HepG2 (cell line): ENCODE data around the gene WNT5A. TPM values are rescaled to one million over a fixed set of nuclear protein-coding genes. Genes with fewer than 3 reads are reported as not detected.

ENCODE experiments used
- ATAC-seq: fragments of 200-7000 bp; cut with Tn5 transposase; 3 replicates; pipeline ENCODE4 v1.9.1; 2020; ENCODE audit warnings: mild to moderate bottlenecking, moderate library complexity
- BruUV-seq: library from RNA; stranded (reverse); fragments of 400-500 nt; replicated peaks from 2 replicates; lab custom pipeline; 2021; lab: Mats Ljungman, UMichigan
- CTCF ChIA-PET: fragments of 300-600 bp; formaldehyde crosslinking; extraction: SDS; loops from one replicate; lab custom pipeline; 2021; ENCODE audit warnings: low total read pairs, inconsistent platforms, low intra/inter-chr PET ratio; lab: Yijun Ruan, JAX
- POLR2A ChIA-PET: fragments of 350-600 bp; sonication (Branson Sonifier 250); formaldehyde crosslinking; loops from one replicate; lab custom pipeline; 2020; ENCODE audit warnings: antibody characterized with exemption, inconsistent platforms; lab: Yijun Ruan, JAX
- DNase-seq: peaks from one replicate; pipeline ENCODE4 v3.0.0-alpha.2; 2015; ENCODE audit warnings: low spot score
- FAIRE-seq: peaks from 3 replicates; lab custom pipeline; 2011; peaks lifted over from hg19 to GRCh38; lab: Jason Lieb, UNC
- H2AFZ ChIP-seq: one replicate; pipeline ENCODE4 v1.6.1; 2011; ENCODE audit warnings: low read length, inconsistent platforms
- H3K27ac ChIP-seq: fragments of 300-600 bp; 3 replicates; pipeline ENCODE4 v1.8.0; 2011; ENCODE audit warnings: mixed run types, mild to moderate bottlenecking, mixed read lengths, low read length, inconsistent platforms; ENCODE audit not compliant: insufficient read depth; ENCODE audit errors: extremely low read length
- H3K27me3 ChIP-seq, 2 experiments: fragments of 200-600 bp in 1 of 2; 2 replicates in 1 of 2; 3 replicates in 1 of 2; pipeline versions ENCODE4 v1.6.0 to v1.8.0; 2011; ENCODE audit warnings: low read length in 2 of 2, mild to moderate bottlenecking in 2 of 2, moderate library complexity in 2 of 2, inconsistent platforms in 1 of 2; ENCODE audit not compliant: insufficient read depth in 2 of 2, control insufficient read depth in 1 of 2
- H3K36me3 ChIP-seq, 2 experiments: fragments of 200-600 bp in 1 of 2; replicated peaks in 1 of 2; 2 replicates in 1 of 2; 3 replicates in 1 of 2; pipeline versions ENCODE4 v1.5.1 to v1.8.0; 2011; ENCODE audit warnings: low read length in 2 of 2, inconsistent platforms in 1 of 2; ENCODE audit not compliant: insufficient read depth in 2 of 2, control insufficient read depth in 1 of 2
- H3K4me1 ChIP-seq: 2 replicates; pipeline ENCODE4 v1.5.1; 2012; ENCODE audit warnings: low read length, inconsistent platforms; ENCODE audit not compliant: insufficient read depth
- H3K4me2 ChIP-seq: 2 replicates; pipeline ENCODE4 v1.6.0; 2011; ENCODE audit warnings: low read depth, low read length, inconsistent platforms
- H3K4me3 ChIP-seq, 3 experiments: fragments of 200-600 bp in 1 of 3; sonication (generic), shearing (Covaris generic) in 1 of 3; replicated peaks in 1 of 3; 2 replicates each; pipeline ENCODE4 v1.5.1; 2011 to 2016; ENCODE audit warnings: low read length in 3 of 3, inconsistent platforms in 2 of 3, low read depth in 2 of 3, mild to moderate bottlenecking in 2 of 3, control low read depth in 1 of 3, mixed read lengths in 1 of 3; ENCODE audit not compliant: insufficient read depth in 1 of 3
- H3K79me2 ChIP-seq: one replicate; pipeline ENCODE4 v1.6.1; 2011; ENCODE audit warnings: low read length, inconsistent platforms; ENCODE audit not compliant: insufficient read depth
- H3K9ac ChIP-seq: 2 replicates; pipeline ENCODE4 v1.6.0; 2011; ENCODE audit warnings: mild to moderate bottlenecking, low read depth, low read length, inconsistent platforms; ENCODE audit not compliant: insufficient read depth
- H3K9me3 ChIP-seq: 2 replicates; pipeline ENCODE4 v1.5.1; 2012; ENCODE audit warnings: mild to moderate bottlenecking, low read length
- H4K20me1 ChIP-seq: 2 replicates; pipeline ENCODE4 v1.6.0; 2011; ENCODE audit warnings: inconsistent platforms, mild to moderate bottlenecking, low read length, moderate library complexity; ENCODE audit not compliant: insufficient read depth
- ADNP ChIP-seq: sonication (generic); formaldehyde crosslinking; IDR thresholded peaks from 2 replicates; pipeline ENCODE4 v1.4.0; 2020; ENCODE audit warnings: missing genetic modification reagents
- CAMTA2 ChIP-seq: sonication (generic); formaldehyde crosslinking; IDR thresholded peaks from 2 replicates; pipeline ENCODE4 v1.4.0; 2020; ENCODE audit warnings: mild to moderate bottlenecking, missing genetic modification reagents, borderline replicate concordance
- GTF3A ChIP-seq: sonication (generic); formaldehyde crosslinking; conservative IDR thresholded peaks from 2 replicates; pipeline ENCODE4 v1.4.0; 2020; ENCODE audit warnings: mild to moderate bottlenecking, missing genetic modification reagents
- MED1 ChIP-seq: sonication (generic); formaldehyde crosslinking; IDR thresholded peaks from 2 replicates; pipeline ENCODE4 v1.4.0; 2020; ENCODE audit warnings: missing genetic modification reagents
- NCOA2 ChIP-seq: sonication (generic); formaldehyde crosslinking; IDR thresholded peaks from 2 replicates; pipeline ENCODE4 v1.8.0; 2022; ENCODE audit warnings: inconsistent platforms
- RNF219 ChIP-seq: sonication (generic); formaldehyde crosslinking; IDR thresholded peaks from 2 replicates; pipeline ENCODE4 v1.5.0; 2020; ENCODE audit warnings: mild to moderate bottlenecking, missing genetic modification reagents
- SKI ChIP-seq: fragments of 450-650 bp; IDR thresholded peaks from one replicate; pipeline ENCODE4 v1.6.1; 2018; ENCODE audit warnings: mild to moderate bottlenecking; ENCODE audit not compliant: partially characterized antibody
- ZNF333 ChIP-seq: sonication (generic); formaldehyde crosslinking; IDR thresholded peaks from 2 replicates; pipeline ENCODE4 v1.4.0; 2020; ENCODE audit warnings: mild to moderate bottlenecking, missing genetic modification reagents, borderline replicate concordance
- ZNF451 ChIP-seq: sonication (generic); formaldehyde crosslinking; IDR thresholded peaks from 2 replicates; pipeline ENCODE4 v1.5.0; 2020; ENCODE audit warnings: mild to moderate bottlenecking, missing genetic modification reagents
- ZNF564 ChIP-seq: sonication (generic); formaldehyde crosslinking; IDR thresholded peaks from 2 replicates; pipeline ENCODE4 v1.8.1; 2023; ENCODE audit warnings: mild to moderate bottlenecking, missing genetic modification reagents
- ZNF570 ChIP-seq: sonication (generic); formaldehyde crosslinking; IDR thresholded peaks from 2 replicates; pipeline ENCODE4 v1.4.0; 2020; ENCODE audit warnings: mild to moderate bottlenecking, missing genetic modification reagents, borderline replicate concordance
- ZSCAN22 ChIP-seq: sonication (generic); formaldehyde crosslinking; IDR thresholded peaks from 2 replicates; pipeline ENCODE4 v1.4.0; 2020; ENCODE audit warnings: mild to moderate bottlenecking, missing genetic modification reagents
- WGBS: methylation state at CpG from one replicate; pipeline ENCODE4 v1.1.6; 2017; ENCODE audit warnings: low lambda C conversion rate; 5-methylcytosine and 5-hydroxymethylcytosine counted together
- in situ Hi-C: cut with HindIII; loops from 2 replicates; pipeline ENCODE4 v1.10.0; 2017; ENCODE audit warnings: low pct_unique_long_range_greater_than_20kb; ENCODE audit not compliant: extremely low pct_ligation_motif_present
- intact Hi-C: fragments of 100-400 bp; cut with micrococcal nuclease; formaldehyde crosslinking; loops from one replicate; pipeline ENCODE4 v1.10.0; 2022; ENCODE audit not compliant: unreplicated experiment
- polyA plus RNA-seq, 8 experiments: library from polyadenylated mRNA; depleted of rRNA in 3 of 8; stranded (reverse) in 7 of 8; unstranded in 1 of 8; fragments of >200 nt; fragmentation: Illumina TruSeq in 4 of 8; extraction: Trizol in 4 of 8; gene quantifications; 2 replicates each; pipeline versions ENCODE4 v1.2.1 to v1.2.3, GENCODE V29; 2011 to 2016; ENCODE audit warnings: low read depth in 4 of 8, missing spikeins in 1 of 8, mixed read lengths in 1 of 8; ENCODE audit not compliant: insufficient read depth in 1 of 8
- total RNA-seq, 5 experiments: library from RNA; depleted of rRNA; stranded (reverse); fragments of >200 nt; fragmentation: Illumina TruSeq; extraction: Trizol; gene quantifications; 2 replicates each; pipeline ENCODE4 v1.2.3, GENCODE V29; 2016; ENCODE audit warnings: low read depth in 1 of 5
- TF ChIP-seq, protein P1 (sequence below): sonication (generic); formaldehyde crosslinking; IDR thresholded peaks from 2 replicates; pipeline ENCODE4 v1.5.0; 2020; ENCODE audit warnings: mild to moderate bottlenecking, missing genetic modification reagents, moderate library complexity

The WNT5A gene
- total and polyA plus RNA-seq, 2 of the 13 experiments (the other 11 are each of a cell fraction or from before 2014, with no cell fraction given) = not detected

GRCh38 chr3:55483196-55484095, 3.7 kb downstream of the WNT5A start:
- FAIRE-seq (no peak), DNase-seq (no peak)
- peaks cover 5% of the 10 kb centered on the region; the same call in 1 of the 2 replicates for H3K4me1 ChIP-seq
- H3K9ac ChIP-seq = no peak overlapping the region
- POLR2A ChIA-PET = no interaction called here
- BruUV-seq = no TSS peak
- H2AFZ ChIP-seq = no peak overlapping the region
- intact Hi-C loops = no loop called here
- no peaks in the 10 kb centered on the region for H3K9me3 ChIP-seq
- 67% methylated on average over 31 of the region's 40 CpGs for WGBS
- CTCF ChIA-PET = no interaction called here
- TF ChIP-seq ZNF333 = no peak
- TF ChIP-seq CAMTA2 (CRISPR knock-in tag) = no peak
- TF ChIP-seq, all 625 proteins: peak for 0
- Histone ChIP-seq H3K36me3 (no peaks in the 10 kb centered on the region), H4K20me1 (no peaks in the 10 kb centered on the region), H3K4me2 (no peak overlapping the region), H3K27ac (no peak overlapping the region), H3K79me2 (no peaks in the 10 kb centered on the region), H3K27me3 (peaks cover 4 to 32% of the 10 kb centered on the region in 2 experiments; a peak in 4 of 5 replicates), H3K4me3 (no peak overlapping the region)
- in situ Hi-C loops = loop anchor here (10.0 kb wide), 2 partner anchors 261 to 761 kb away; no protein-coding TSS in a partner anchor
- ATAC-seq = no peak

DNA sequence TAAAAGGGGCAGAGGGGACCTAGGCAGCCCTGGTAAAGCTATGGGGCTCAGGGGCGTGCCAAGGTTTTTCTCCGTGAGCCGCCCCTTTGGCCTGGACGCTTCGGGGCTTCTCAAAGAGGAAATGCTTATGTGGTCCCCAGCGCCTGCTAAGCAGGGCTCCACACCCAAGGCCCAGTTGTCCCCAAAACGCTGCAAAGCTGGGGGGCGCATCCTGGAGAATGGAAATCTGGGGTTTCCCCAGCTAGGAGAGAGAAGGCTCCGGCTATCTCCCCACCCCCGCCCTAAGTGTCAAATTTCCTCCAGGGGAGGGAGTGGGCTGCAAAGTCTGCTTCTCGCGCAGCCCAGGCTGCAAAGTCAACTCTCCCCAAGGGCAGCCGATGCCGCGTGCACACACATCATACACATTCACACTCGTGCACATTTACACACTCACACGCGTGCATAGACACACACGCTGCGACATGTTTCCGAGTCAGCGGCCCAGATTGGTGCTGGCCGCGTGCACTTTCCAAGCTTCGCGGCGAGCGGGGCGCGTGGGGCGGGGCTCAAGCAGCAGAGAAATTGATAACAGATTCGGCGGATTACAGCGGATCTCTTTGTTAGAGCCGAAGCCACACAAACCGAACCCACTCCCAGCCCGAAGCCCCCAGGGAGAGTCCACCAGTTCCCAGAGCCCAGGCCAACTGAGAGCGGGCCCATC, 4.5 kb downstream of the WNT5A start:
- no peak overlapping the region for H3K4me2 ChIP-seq
- ChIA-PET CTCF (no interaction called here), POLR2A (no interaction called here)
- WGBS = 76% methylated on average over 34 of the region's 38 CpGs
- no peak overlapping the region for H3K27ac ChIP-seq
- H4K20me1 ChIP-seq = no peaks in the 10 kb centered on the region
- H3K9me3 ChIP-seq = no peaks in the 10 kb centered on the region
- BruUV-seq = no TSS peak
- no peak for FAIRE-seq
- H3K4me1 ChIP-seq = peaks cover 5% of the 10 kb centered on the region; the same call in 1 of the 2 replicates
- H3K79me2 ChIP-seq = no peaks in the 10 kb centered on the region
- in situ Hi-C loops = loop anchor here (10.0 kb wide), 2 partner anchors 262 to 762 kb away; no protein-coding TSS in a partner anchor
- ATAC-seq = no peak
- no peak overlapping the region for H2AFZ ChIP-seq
- H3K4me3 ChIP-seq = no peak overlapping the region
- no peak overlapping the region for H3K9ac ChIP-seq
- no peaks in the 10 kb centered on the region for H3K36me3 ChIP-seq
- intact Hi-C loops = no loop called here
- peaks cover 2 to 30% of the 10 kb centered on the region in 2 experiments; a peak in 4 of 5 replicates for H3K27me3 ChIP-seq
- no peak for DNase-seq
- TF ChIP-seq ZNF564 (CRISPR knock-in tag) (no peak), ZNF570 (no peak), ZNF451 (no peak), ZSCAN22 (CRISPR knock-in tag) (no peak), ADNP (no peak), RNF219 (CRISPR knock-in tag) (no peak), NCOA2 (no peak), SKI (no peak), GTF3A (CRISPR knock-in tag) (no peak), MED1 (no peak)
- TF ChIP-seq, protein P1, sequence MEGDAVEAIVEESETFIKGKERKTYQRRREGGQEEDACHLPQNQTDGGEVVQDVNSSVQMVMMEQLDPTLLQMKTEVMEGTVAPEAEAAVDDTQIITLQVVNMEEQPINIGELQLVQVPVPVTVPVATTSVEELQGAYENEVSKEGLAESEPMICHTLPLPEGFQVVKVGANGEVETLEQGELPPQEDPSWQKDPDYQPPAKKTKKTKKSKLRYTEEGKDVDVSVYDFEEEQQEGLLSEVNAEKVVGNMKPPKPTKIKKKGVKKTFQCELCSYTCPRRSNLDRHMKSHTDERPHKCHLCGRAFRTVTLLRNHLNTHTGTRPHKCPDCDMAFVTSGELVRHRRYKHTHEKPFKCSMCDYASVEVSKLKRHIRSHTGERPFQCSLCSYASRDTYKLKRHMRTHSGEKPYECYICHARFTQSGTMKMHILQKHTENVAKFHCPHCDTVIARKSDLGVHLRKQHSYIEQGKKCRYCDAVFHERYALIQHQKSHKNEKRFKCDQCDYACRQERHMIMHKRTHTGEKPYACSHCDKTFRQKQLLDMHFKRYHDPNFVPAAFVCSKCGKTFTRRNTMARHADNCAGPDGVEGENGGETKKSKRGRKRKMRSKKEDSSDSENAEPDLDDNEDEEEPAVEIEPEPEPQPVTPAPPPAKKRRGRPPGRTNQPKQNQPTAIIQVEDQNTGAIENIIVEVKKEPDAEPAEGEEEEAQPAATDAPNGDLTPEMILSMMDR (CRISPR knock-in tag) = no peak
